Testis (tissue), 3 donors: ENCODE results near the gene STXBP2. TPM values are rescaled to one million over a fixed set of nuclear protein-coding genes. Genes with fewer than 3 reads are reported as not detected.

Experiments
- DNase-seq: peaks from one replicate; pipeline ENCODE4 v3.0.0-alpha.2; 2019
- H3K27ac ChIP-seq, 2 donors: fragments of 200-600 bp; sonication (generic); one replicate each; pipeline ENCODE4 v1.5.1; 2019
- H3K27me3 ChIP-seq: fragments of 200-600 bp; sonication (generic); one replicate; pipeline ENCODE4 v1.5.1; 2019
- H3K36me3 ChIP-seq: fragments of 200-600 bp; sonication (generic); one replicate; pipeline ENCODE4 v1.5.1; 2017; ENCODE audit warnings: low read depth; ENCODE audit errors: missing control alignments
- H3K4me1 ChIP-seq: fragments of 200-600 bp; sonication (generic); one replicate; pipeline ENCODE4 v1.5.1; 2019
- H3K4me3 ChIP-seq, 2 donors: fragments of 200-600 bp; sonication (generic); one replicate each; pipeline ENCODE4 v1.5.1; 2017 to 2019
- H3K9me3 ChIP-seq: fragments of 200-600 bp; sonication (generic); one replicate; pipeline ENCODE4 v1.5.1; 2017
- POLR2A ChIP-seq: fragments of 450-650 bp; IDR thresholded peaks from one replicate; pipeline ENCODE4 v1.6.1; 2017; ENCODE audit warnings: antibody characterized with exemption, mild to moderate bottlenecking, moderate library complexity
- WGBS, 2 donors: methylation state at CpG; one replicate each; pipeline ENCODE4 v1.1.5; 2018; 5-methylcytosine and 5-hydroxymethylcytosine counted together
- intact Hi-C: fragments of 100-400 bp; cut with DNase I; formaldehyde crosslinking; loops from one replicate; pipeline ENCODE4 v1.15.1; 2023; ENCODE audit warnings: low total_unique reads
- polyA plus RNA-seq: library from polyadenylated mRNA; stranded (reverse); fragments of 350-450 nt; fragmentation: Illumina TruSeq; extraction: RNeasy Lipid Tissue Mini Kit (QIAGEN cat#74804); gene quantifications from one replicate; pipeline ENCODE4 v1.2.3, GENCODE V29; 2014; ENCODE audit warnings: low read depth, low replicate concordance; ENCODE audit not compliant: insufficient read depth
- total RNA-seq, 2 donors: library from RNA; depleted of rRNA; stranded (reverse); fragments of >200 nt; gene quantifications; one replicate each; pipeline ENCODE4 v1.2.3, GENCODE V29; 2016
- TF ChIP-seq, protein P1 (sequence below), 3 experiments: fragments of 450-650 bp in 2 of 3; fragments of 200-600 bp in 1 of 3; sonication (generic) in 1 of 3; IDR thresholded peaks; one replicate each; pipeline ENCODE4 v1.5.1; 2016 to 2019; ENCODE audit warnings: antibody characterized with exemption in 3 of 3, mild to moderate bottlenecking in 2 of 3, moderate library complexity in 1 of 3

STXBP2 gene
- total and polyA plus RNA-seq, 3 donors from 2014 or later: 135 to 156 (median 155) TPM

GRCh38 chr19:7596211-7596937, 40.5 kb upstream of the STXBP2 start:
- DNase-seq: no peak
- Histone ChIP-seq H3K9me3 (no peaks in the 10 kb centered on the region), H3K36me3 (no peaks in the 10 kb centered on the region), H3K27ac (peak overlapping the region; percentile 23 to 68), H3K4me1 (peaks cover 3% of the 10 kb centered on the region), H3K27me3 (no peaks in the 10 kb centered on the region), H3K4me3 (peak overlapping the region; percentile 45 to 64)
- TF ChIP-seq POLR2A: no peak
- TF ChIP-seq, protein P1, sequence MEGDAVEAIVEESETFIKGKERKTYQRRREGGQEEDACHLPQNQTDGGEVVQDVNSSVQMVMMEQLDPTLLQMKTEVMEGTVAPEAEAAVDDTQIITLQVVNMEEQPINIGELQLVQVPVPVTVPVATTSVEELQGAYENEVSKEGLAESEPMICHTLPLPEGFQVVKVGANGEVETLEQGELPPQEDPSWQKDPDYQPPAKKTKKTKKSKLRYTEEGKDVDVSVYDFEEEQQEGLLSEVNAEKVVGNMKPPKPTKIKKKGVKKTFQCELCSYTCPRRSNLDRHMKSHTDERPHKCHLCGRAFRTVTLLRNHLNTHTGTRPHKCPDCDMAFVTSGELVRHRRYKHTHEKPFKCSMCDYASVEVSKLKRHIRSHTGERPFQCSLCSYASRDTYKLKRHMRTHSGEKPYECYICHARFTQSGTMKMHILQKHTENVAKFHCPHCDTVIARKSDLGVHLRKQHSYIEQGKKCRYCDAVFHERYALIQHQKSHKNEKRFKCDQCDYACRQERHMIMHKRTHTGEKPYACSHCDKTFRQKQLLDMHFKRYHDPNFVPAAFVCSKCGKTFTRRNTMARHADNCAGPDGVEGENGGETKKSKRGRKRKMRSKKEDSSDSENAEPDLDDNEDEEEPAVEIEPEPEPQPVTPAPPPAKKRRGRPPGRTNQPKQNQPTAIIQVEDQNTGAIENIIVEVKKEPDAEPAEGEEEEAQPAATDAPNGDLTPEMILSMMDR (IDR thresholded peaks at IDR 0.05): no peak
- intact Hi-C loops: no loop called here
- WGBS, 2 donors: 2 to 3% methylated on average over 27 to 64 of the region's 70 CpGs

DNA sequence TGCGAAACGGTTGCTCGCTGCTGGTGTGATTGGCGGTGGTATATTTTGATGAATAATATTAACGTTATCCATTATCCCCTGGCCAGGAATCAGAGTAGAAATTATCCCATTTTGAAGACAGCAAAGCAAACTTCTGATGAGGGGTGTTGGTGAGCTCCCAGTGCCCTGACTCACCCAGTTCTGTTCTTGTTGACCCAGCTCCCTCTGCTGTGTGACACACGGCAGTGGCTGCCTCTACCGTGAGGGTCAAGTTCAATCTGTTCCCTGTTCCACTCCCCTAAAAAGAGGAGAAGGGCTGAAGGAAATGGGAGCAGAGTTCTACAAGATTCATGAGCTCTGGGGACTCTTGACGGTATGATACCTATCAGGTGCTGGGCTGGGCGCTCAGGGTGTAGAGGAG, 39.2 kb upstream of the STXBP2 start:
- no peak for DNase-seq
- TF ChIP-seq, protein P1 (IDR thresholded peaks at IDR 0.05): no peak
- no peak for TF ChIP-seq POLR2A
- no peaks in the 10 kb centered on the region for H3K27me3 ChIP-seq
- no peaks in the 10 kb centered on the region for H3K36me3 ChIP-seq
- WGBS, 2 donors: 42 to 49% methylated on average over 9 of the region's 9 CpGs
- peaks cover 11% of the 10 kb centered on the region for H3K4me1 ChIP-seq
- peak overlapping the region in 1 of 2 donors; percentile 64 for H3K4me3 ChIP-seq
- intact Hi-C loops: no loop called here
- H3K27ac ChIP-seq: no peak overlapping the region
- H3K9me3 ChIP-seq: no peaks in the 10 kb centered on the region

GRCh38 chr19:7598180-7598579, 38.7 kb upstream of the STXBP2 start:
- H3K27me3 ChIP-seq: no peaks in the 10 kb centered on the region
- no peak for DNase-seq
- intact Hi-C loops: no loop called here
- H3K36me3 ChIP-seq: no peaks in the 10 kb centered on the region
- H3K4me3 ChIP-seq: no peak overlapping the region
- H3K27ac ChIP-seq: no peak overlapping the region
- peaks cover 11% of the 10 kb centered on the region for H3K4me1 ChIP-seq
- TF ChIP-seq POLR2A: no peak
- TF ChIP-seq, protein P1 (IDR thresholded peaks at IDR 0.05): no peak
- no peaks in the 10 kb centered on the region for H3K9me3 ChIP-seq
- 46 to 56% methylated on average over 6 of the region's 6 CpGs for WGBS, 2 donors

GRCh38 chr19:7600721-7601120, 36.2 kb upstream of the STXBP2 start:
- Histone ChIP-seq H3K27me3 (no peaks in the 10 kb centered on the region), H3K4me3 (no peak overlapping the region), H3K36me3 (no peaks in the 10 kb centered on the region), H3K9me3 (no peaks in the 10 kb centered on the region), H3K4me1 (peaks cover 22% of the 10 kb centered on the region), H3K27ac (no peak overlapping the region)
- intact Hi-C loops: no loop called here
- no peak for DNase-seq
- no peak for TF ChIP-seq POLR2A
- TF ChIP-seq, protein P1 (IDR thresholded peaks at IDR 0.05): no peak
